ENCODE results near the gene ECT2. TPM values are rescaled to one million over a fixed set of nuclear protein-coding genes. Genes with fewer than 3 reads are reported as not detected.
"Not testable (repeated sequence)": the region's sequence is repeated elsewhere in the genome, so short reads cannot be mapped to it uniquely, and the experiment has no call there.

The ECT2 gene, protein sequence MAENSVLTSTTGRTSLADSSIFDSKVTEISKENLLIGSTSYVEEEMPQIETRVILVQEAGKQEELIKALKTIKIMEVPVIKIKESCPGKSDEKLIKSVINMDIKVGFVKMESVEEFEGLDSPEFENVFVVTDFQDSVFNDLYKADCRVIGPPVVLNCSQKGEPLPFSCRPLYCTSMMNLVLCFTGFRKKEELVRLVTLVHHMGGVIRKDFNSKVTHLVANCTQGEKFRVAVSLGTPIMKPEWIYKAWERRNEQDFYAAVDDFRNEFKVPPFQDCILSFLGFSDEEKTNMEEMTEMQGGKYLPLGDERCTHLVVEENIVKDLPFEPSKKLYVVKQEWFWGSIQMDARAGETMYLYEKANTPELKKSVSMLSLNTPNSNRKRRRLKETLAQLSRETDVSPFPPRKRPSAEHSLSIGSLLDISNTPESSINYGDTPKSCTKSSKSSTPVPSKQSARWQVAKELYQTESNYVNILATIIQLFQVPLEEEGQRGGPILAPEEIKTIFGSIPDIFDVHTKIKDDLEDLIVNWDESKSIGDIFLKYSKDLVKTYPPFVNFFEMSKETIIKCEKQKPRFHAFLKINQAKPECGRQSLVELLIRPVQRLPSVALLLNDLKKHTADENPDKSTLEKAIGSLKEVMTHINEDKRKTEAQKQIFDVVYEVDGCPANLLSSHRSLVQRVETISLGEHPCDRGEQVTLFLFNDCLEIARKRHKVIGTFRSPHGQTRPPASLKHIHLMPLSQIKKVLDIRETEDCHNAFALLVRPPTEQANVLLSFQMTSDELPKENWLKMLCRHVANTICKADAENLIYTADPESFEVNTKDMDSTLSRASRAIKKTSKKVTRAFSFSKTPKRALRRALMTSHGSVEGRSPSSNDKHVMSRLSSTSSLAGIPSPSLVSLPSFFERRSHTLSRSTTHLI
- total RNA-seq = 20.5 and 26.3 TPM in 2 replicates

DNA sequence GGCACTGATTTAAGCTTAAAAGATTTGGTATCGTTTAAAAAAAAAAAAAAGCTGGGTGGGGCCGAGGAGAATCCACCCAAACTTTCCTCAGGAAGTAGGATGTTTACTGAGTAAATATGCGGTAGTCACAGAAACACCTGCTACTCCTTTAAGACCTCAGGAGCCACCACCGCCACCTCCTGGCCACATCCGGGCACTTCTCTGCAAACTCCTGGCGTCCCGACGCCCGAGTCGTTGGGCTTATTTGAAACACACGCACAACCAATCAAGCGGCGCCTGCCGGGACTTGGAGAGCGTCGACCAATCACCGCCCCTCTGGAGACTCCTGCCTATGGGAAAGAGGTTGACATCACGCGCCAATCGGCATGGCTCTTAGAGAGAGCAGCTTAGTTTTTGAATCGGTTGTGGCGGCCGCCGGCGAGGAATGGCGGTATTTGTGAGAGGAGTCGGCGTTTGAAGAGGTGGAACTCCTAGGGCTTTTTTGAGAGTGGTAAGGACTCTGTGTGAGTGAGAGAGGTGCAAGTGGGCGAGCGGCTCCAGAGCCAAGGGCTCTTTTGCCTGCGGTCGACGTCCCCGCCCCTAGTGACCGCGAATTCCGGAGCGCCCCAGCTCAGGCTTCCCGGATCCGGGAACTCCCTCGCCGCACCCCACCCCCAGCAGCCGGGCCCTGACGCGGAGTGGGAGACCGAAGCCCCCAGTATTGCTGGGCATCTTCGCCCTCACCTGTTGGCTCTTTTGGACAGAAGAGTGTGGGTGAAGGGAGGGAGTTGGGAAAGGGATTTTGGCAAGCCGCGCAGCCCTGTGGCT lies at the start of gene ECT2:
ECT2 (plus strand) TSS at position 359 of the 807 bp plus-strand sequence. CDS start 3,805 bp downstream, outside the sequence.
- Histone ChIP-seq H3K36me3 (ENCODE audit: control insufficient read depth, insufficient read depth, low read length) (no peaks in the 10 kb centered on the region), H3K27me3 (ENCODE audit: control insufficient read depth, insufficient read depth, low read length) (no peaks in the 10 kb centered on the region), H3K4me3 (ENCODE audit: low read depth, low read length) (peak within 1 kb of the TSS; percentile 73)
- peak; percentile 99 for DNase-seq (ENCODE audit: low read depth)
- TF ChIP-seq, protein P1, sequence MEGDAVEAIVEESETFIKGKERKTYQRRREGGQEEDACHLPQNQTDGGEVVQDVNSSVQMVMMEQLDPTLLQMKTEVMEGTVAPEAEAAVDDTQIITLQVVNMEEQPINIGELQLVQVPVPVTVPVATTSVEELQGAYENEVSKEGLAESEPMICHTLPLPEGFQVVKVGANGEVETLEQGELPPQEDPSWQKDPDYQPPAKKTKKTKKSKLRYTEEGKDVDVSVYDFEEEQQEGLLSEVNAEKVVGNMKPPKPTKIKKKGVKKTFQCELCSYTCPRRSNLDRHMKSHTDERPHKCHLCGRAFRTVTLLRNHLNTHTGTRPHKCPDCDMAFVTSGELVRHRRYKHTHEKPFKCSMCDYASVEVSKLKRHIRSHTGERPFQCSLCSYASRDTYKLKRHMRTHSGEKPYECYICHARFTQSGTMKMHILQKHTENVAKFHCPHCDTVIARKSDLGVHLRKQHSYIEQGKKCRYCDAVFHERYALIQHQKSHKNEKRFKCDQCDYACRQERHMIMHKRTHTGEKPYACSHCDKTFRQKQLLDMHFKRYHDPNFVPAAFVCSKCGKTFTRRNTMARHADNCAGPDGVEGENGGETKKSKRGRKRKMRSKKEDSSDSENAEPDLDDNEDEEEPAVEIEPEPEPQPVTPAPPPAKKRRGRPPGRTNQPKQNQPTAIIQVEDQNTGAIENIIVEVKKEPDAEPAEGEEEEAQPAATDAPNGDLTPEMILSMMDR (IDR thresholded peaks at IDR 0.05; ENCODE audit: insufficient read depth, low read length, poor library complexity, severe bottlenecking) = peak; percentile 85

DNA sequence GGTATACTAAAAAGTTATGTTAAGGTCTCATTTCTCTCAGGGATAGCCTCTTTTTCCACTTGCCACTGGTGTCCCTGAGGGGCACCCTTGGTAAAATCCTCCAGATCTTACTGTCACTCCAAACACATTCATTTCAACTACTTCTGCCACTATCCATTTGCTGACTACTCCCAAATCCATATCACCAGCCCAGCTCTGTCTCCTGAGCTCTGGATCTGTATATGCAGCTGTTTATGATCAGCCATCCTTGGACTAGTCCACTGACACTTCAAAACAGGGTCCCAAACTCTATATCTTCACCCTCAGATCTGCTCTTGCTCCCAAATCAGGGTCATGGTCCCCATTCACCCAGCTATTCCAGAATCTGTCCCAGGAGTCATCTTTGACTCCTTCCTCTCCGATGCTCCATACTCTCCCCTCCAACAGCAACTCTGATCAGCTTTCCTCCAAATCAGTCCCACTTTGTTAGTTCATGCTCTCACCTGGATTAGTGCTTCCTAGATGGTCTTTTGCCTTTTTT lies 49.5 kb upstream of the ECT2 start:
- no peak for DNase-seq (ENCODE audit: low read depth)
- Histone ChIP-seq H3K27me3 (ENCODE audit: control insufficient read depth, insufficient read depth, low read length) (no peaks in the 10 kb centered on the region), H3K36me3 (ENCODE audit: control insufficient read depth, insufficient read depth, low read length) (no peaks in the 10 kb centered on the region), H3K4me3 (ENCODE audit: low read depth, low read length) (no peak overlapping the region)
- TF ChIP-seq, protein P1 (IDR thresholded peaks at IDR 0.05; ENCODE audit: insufficient read depth, low read length, poor library complexity, severe bottlenecking) = no peak

DNA sequence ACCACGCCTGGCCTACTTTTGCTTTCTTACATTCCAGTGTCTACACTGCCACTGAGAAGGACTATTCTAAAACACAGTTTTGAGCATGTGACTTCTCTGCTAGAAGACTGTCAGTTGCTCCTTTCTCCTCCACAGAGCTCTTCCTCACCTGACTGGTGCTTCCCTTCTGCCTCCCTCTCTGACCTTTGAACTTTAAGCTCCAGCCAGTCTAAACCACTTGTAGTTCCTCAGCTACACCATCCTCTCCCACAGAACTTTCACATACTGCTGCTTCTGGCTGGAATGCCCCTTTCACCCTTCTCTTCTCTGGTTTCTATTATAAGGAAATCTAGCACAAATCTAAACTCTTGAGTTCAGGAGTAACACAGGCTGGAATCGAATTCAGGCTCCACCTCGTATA lies 48.8 kb upstream of the ECT2 start:
- no peak for DNase-seq (ENCODE audit: low read depth)
- TF ChIP-seq, protein P1 (IDR thresholded peaks at IDR 0.05; ENCODE audit: insufficient read depth, low read length, poor library complexity, severe bottlenecking) = no peak
- Histone ChIP-seq H3K4me3 (ENCODE audit: low read depth, low read length) (no peak overlapping the region), H3K27me3 (ENCODE audit: control insufficient read depth, insufficient read depth, low read length) (no peaks in the 10 kb centered on the region), H3K36me3 (ENCODE audit: control insufficient read depth, insufficient read depth, low read length) (no peaks in the 10 kb centered on the region)

DNA sequence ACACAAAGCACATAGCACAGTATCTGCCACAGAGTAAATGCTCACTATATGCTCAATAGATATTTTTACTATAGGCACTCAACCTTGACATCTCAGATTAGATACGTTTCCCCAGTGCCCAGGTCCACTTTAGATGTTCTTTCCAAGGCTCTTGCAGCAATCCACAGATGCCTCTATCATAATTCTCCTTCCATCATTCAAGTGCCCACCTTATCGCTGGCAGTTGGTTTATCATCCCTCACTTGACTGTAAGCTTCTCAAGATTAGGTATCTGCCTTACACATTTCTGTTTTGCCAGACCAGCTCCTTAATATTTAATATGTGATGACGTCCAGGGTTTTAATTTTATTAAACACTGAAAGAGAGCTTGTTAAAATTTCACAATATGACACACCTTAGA lies 48.3 kb upstream of the ECT2 start:
- TF ChIP-seq, protein P1 (IDR thresholded peaks at IDR 0.05; ENCODE audit: insufficient read depth, low read length, poor library complexity, severe bottlenecking) = no peak
- Histone ChIP-seq H3K36me3 (ENCODE audit: control insufficient read depth, insufficient read depth, low read length) (no peaks in the 10 kb centered on the region), H3K4me3 (ENCODE audit: low read depth, low read length) (no peak overlapping the region), H3K27me3 (ENCODE audit: control insufficient read depth, insufficient read depth, low read length) (no peaks in the 10 kb centered on the region)
- DNase-seq (ENCODE audit: low read depth) = no peak

DNA sequence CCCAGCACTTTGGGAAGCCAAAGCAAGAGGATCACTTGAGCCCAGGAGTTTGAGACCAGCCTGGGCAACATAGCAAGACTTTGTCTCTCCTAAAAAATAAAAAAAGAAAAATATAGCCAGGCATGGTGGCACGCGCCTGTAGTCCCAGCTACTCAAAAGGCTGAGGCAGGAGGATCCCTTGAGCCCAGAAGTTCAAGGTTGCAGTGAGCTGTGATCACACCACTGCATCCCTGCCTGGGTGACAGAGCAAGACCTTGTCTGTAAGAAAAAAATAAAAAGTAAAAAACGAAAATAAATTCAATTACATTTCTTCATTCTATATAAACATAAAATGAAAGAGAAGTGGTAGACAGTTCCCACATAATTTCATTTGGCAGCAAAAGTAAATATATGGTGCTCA lies 47.8 kb upstream of the ECT2 start:
- DNase-seq (ENCODE audit: low read depth); H3K27me3 ChIP-seq (ENCODE audit: control insufficient read depth, insufficient read depth, low read length); H3K36me3 ChIP-seq (ENCODE audit: control insufficient read depth, insufficient read depth, low read length); H3K4me3 ChIP-seq (ENCODE audit: low read depth, low read length): not testable (repeated sequence)
